Stimulated activated memory B cell treated with anti-CD40 and anti-IgM and Interleukin-4, amounts not matched to agents 10 μg/mL and 1 μg/mL and 100 μg/mL, for 72 hours (primary cell): ENCODE measurements around the gene WARS2.

ENCODE experiments used
- ATAC-seq: fragments of 150-1000 bp; cut with Tn5 transposase; 2 replicates; pipeline ENCODE4 v1.10.0; 2021
- H3K27ac Mint-ChIP-seq: one replicate; pipeline ENCODE4 v1.8.0; 2022; ENCODE audit warnings: mild to moderate bottlenecking, mixed read lengths
- H3K27me3 Mint-ChIP-seq: one replicate; pipeline ENCODE4 v1.8.0; 2022; ENCODE audit warnings: mixed read lengths
- H3K36me3 Mint-ChIP-seq: one replicate; pipeline ENCODE4 v1.8.0; 2022; ENCODE audit warnings: mixed read lengths
- H3K4me1 Mint-ChIP-seq: one replicate; pipeline ENCODE4 v1.8.0; 2022; ENCODE audit warnings: mixed read lengths
- H3K4me3 Mint-ChIP-seq: one replicate; pipeline ENCODE4 v1.8.0; 2022; ENCODE audit warnings: mild to moderate bottlenecking, moderate library complexity, mixed read lengths
- H3K9me3 Mint-ChIP-seq: one replicate; pipeline ENCODE4 v1.8.0; 2022; ENCODE audit warnings: mixed read lengths

WARS2 gene

DNA sequence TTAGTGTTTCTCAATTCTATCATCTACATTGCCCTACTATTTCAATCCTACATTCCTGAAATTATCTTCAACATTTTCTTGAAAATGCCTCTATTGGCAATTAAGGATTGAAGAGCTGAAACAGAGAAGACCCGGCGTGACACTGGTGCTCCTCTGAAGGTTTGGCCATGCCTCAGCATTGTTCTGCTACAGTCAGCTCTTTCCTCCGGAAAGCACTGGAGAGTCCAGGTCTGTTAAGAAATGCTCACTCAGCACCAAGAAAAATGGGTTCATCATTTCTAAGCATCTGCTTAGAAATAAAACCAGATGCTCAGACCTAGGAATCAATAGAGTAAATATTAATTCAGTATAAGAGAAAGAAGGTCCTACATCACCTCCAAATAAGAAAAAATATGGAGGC lies 58.8 kb downstream of the WARS2 start:
- Mint-ChIP-seq H3K27me3 (no peaks in the 10 kb centered on the region), H3K27ac (no peak overlapping the region), H3K4me1 (peaks cover 2% of the 10 kb centered on the region), H3K4me3 (no peak overlapping the region), H3K9me3 (no peaks in the 10 kb centered on the region), H3K36me3 (peaks cover 36% of the 10 kb centered on the region)
- no peak for ATAC-seq

DNA sequence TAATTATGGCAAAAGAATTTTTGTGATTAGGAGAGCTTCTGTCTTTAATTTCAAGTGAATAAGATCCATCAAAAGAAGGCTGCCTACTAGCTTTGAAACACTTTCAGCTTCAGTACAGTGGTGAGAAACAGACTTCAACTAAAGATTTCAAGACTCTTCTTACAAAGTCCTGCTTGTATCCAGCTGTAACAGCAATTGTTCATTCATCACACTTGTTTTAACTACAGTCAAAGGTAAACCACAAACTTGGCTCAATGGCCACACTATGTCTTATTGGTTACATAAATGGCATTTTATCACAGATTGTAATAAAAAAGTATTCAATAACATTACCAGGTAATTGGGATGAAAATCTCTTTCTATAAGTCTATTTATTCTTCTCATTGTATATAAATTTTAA lies 59.2 kb downstream of the WARS2 start:
- H3K27ac Mint-ChIP-seq = no peak overlapping the region
- ATAC-seq = no peak
- peaks cover 36% of the 10 kb centered on the region for H3K36me3 Mint-ChIP-seq
- no peak overlapping the region for H3K4me3 Mint-ChIP-seq
- no peaks in the 10 kb centered on the region for H3K9me3 Mint-ChIP-seq
- H3K27me3 Mint-ChIP-seq = no peaks in the 10 kb centered on the region
- H3K4me1 Mint-ChIP-seq = no peaks in the 10 kb centered on the region

DNA sequence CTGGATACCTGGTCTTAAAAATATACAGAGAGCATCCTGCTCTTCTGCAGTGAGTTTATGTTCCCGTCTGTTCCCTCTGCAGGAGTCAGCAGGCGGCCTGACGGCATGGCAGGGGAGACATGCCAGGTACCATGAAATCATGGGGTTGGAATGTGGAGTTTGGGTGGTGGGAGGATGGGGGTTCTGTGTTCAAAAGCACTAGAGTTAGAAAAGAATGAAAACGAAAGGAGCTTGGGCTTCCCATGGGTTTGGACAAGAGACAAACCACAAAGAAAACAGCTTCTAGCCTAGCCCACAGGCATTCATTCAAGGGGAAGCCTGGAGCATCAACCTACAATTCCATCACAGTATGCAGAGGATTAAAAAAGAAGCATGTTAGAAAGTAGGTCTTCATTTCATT lies 59.9 kb downstream of the WARS2 start:
- ATAC-seq = no peak
- Mint-ChIP-seq H3K4me3 (no peak overlapping the region), H3K36me3 (peaks cover 34% of the 10 kb centered on the region), H3K27ac (no peak overlapping the region), H3K27me3 (no peaks in the 10 kb centered on the region), H3K9me3 (no peaks in the 10 kb centered on the region), H3K4me1 (no peaks in the 10 kb centered on the region)

DNA sequence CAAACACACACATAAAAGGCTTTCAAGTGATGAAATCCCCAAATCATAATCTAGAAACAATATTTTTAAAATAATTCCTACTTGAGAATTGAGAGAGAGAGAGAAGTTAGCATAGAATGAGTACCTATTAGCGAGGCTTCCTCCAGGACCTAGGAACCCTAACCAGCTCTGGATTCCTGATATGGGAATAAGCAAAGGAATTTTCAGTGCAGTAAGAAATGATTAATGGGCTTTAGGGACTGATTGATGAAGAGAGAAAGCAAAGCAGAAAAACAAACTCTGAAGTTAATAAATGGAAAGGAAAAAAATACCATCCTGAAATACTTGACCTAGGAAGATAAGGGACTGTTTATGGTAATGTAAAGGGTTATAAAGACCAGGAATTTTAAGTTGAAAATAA lies 60.6 kb downstream of the WARS2 start:
- no peaks in the 10 kb centered on the region for H3K4me1 Mint-ChIP-seq
- H3K27me3 Mint-ChIP-seq = no peaks in the 10 kb centered on the region
- H3K27ac Mint-ChIP-seq = no peak overlapping the region
- no peaks in the 10 kb centered on the region for H3K9me3 Mint-ChIP-seq
- H3K4me3 Mint-ChIP-seq = no peak overlapping the region
- ATAC-seq = no peak
- H3K36me3 Mint-ChIP-seq = peaks cover 28% of the 10 kb centered on the region

DNA sequence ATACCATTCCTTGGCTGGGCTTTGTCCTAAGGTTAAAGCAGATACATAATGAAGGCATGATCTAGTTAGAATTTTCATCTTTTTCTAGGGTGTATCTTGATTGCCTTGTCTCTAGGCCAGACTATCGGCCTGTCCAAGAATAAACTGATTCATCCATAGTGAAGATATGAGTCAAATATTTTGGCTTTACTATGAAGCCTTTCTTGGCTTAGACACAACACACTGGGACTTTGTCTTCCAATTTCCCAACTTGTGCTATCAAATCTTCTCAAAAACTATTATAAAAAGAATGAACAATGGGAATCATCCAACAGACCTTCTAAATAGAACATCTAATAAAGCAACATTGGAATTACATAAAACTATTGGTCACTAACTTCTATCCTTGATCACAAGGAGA lies 64.8 kb downstream of the WARS2 start:
- peaks cover 4% of the 10 kb centered on the region for H3K9me3 Mint-ChIP-seq
- peaks cover 55% of the 10 kb centered on the region for H3K36me3 Mint-ChIP-seq
- ATAC-seq = no peak
- no peaks in the 10 kb centered on the region for H3K4me1 Mint-ChIP-seq
- no peak overlapping the region for H3K4me3 Mint-ChIP-seq
- no peaks in the 10 kb centered on the region for H3K27me3 Mint-ChIP-seq
- no peak overlapping the region for H3K27ac Mint-ChIP-seq

DNA sequence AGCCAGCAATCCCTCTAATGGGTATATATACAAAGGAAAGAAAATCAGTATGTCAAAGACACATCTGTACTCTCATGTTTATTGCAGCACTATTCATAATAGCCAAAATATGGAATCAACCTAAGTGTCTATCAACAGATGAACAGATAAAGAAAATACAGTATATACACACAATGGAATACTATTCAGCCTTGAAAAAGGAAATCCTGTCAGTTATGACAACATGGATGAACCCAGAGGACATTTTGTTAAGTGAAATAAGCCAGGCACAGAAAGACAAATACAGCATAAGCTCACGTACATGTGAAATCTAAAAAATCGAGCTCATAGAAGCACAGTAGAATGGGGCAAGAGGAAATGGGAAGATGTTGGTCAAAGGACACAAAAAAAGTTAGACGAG lies 69.1 kb downstream of the WARS2 start:
- H3K4me1 Mint-ChIP-seq = no peaks in the 10 kb centered on the region
- H3K27ac Mint-ChIP-seq = no peak overlapping the region
- no peak overlapping the region for H3K4me3 Mint-ChIP-seq
- peaks cover 4% of the 10 kb centered on the region for H3K9me3 Mint-ChIP-seq
- no peak for ATAC-seq
- peaks cover 48% of the 10 kb centered on the region for H3K36me3 Mint-ChIP-seq
- no peaks in the 10 kb centered on the region for H3K27me3 Mint-ChIP-seq

DNA sequence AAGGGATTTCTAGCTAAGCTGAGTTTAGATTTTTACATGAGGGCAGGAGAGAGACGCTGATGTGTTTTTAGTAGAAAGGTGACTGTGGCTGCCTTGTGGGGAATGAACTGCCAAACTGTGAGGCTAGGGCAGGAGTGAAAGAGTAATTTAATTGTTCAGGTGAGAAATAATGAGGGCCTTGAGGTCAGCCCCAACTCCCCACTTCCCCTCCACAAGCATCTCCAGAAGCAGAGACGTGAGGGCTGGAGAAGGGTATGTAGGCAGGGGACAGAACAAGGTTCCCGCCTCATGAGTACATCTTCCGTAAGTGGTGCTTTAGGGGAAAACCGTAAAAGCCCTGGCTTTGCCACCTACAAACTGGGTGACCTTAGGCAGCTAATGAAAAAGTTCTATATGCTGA lies 70.8 kb downstream of the WARS2 start:
- no peak overlapping the region for H3K4me3 Mint-ChIP-seq
- H3K27ac Mint-ChIP-seq = no peak overlapping the region
- ATAC-seq = no peak
- H3K4me1 Mint-ChIP-seq = no peaks in the 10 kb centered on the region
- peaks cover 52% of the 10 kb centered on the region for H3K36me3 Mint-ChIP-seq
- no peaks in the 10 kb centered on the region for H3K27me3 Mint-ChIP-seq
- peaks cover 4% of the 10 kb centered on the region for H3K9me3 Mint-ChIP-seq

DNA sequence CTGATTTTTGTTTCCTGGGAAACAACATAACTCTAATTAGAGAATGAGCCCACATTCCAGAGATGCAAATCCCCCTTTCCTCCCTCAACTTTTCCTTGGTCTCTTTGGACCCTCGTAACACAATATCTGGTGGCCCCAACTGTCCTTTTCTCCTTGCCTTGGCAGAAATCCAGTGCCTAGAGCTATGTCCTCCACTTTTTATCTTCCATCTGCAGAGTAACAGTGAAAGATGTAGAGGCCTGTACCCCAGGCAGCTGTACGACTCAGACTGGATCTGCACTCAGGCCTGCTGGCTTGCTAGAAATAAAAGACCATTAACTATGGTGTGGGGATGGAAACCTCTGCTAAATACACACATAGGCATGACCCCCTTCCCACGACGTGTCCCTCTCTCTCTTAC lies 72.0 kb downstream of the WARS2 start:
- Mint-ChIP-seq H3K27me3 (no peaks in the 10 kb centered on the region), H3K27ac (no peak overlapping the region), H3K9me3 (peaks cover 4% of the 10 kb centered on the region), H3K4me3 (no peak overlapping the region), H3K4me1 (no peaks in the 10 kb centered on the region), H3K36me3 (peaks cover 56% of the 10 kb centered on the region)
- ATAC-seq = no peak

DNA sequence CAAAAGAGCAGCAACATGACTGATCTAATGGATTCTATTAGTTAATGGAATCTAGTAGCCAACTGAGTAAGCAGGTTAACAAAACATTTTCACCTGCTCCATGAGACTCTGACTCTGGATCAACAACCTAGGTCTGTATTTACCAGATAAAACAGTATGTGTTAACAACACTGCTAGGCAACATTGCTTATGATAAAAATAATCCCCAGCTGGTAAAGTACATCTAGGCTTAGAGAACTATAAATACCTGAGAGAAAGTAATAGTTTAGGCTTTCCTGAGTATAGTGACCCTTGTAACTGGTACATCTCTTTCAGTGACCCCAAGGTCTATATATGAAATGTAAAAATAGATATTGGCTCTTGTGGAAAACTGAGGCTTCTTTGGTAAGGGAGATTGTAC lies 78.8 kb downstream of the WARS2 start:
- Mint-ChIP-seq H3K27ac (no peak overlapping the region), H3K36me3 (peaks cover 41% of the 10 kb centered on the region), H3K9me3 (peaks cover 5% of the 10 kb centered on the region), H3K27me3 (no peaks in the 10 kb centered on the region), H3K4me3 (no peak overlapping the region), H3K4me1 (no peaks in the 10 kb centered on the region)
- no peak for ATAC-seq

DNA sequence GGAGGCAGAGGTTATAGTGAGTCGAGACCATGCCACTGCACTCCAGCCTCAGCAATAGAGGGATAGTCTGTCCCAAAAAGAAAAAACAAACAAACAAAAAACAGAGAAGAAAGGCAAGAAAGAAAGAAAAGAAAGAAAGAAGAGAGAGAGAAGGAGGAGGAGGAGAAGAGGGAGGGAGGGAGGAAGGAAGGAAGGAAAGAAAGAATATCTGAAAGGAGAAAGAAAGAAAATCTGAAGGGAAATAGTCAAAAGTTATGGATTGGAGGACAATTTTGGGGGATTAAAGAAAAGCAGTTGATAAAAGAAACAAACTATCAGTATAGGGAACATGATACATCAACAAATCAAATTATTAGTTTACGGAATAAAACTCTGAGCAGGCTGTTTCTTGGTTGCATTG lies 84.9 kb downstream of the WARS2 start:
- H3K4me3 Mint-ChIP-seq = no peak overlapping the region
- H3K27ac Mint-ChIP-seq = no peak overlapping the region

DNA sequence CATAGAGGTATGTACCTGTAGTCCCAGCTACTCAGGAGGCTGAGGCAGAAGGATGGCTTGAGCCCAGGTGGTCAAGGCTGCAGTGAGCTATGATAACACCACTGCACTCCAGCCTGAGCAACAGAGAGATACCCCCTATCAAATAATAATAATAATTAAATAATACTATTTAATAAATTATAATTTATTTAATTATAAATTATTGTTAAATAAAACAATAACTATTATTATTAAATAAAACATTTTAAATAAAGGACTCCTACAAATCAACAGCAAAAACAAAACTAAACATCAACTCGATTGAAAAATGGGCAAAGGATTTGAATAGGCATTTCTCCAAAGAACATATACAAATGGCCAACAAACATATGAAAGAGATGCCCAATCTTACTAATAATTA lies 86.5 kb downstream of the WARS2 start:
- no peaks in the 10 kb centered on the region for H3K27me3 Mint-ChIP-seq
- H3K4me3 Mint-ChIP-seq = no peak overlapping the region
- H3K27ac Mint-ChIP-seq = no peak overlapping the region
- no peaks in the 10 kb centered on the region for H3K4me1 Mint-ChIP-seq
- ATAC-seq = no peak
- no peaks in the 10 kb centered on the region for H3K9me3 Mint-ChIP-seq
- peaks cover 23% of the 10 kb centered on the region for H3K36me3 Mint-ChIP-seq

More for the DNA sequence above, 84.9 kb downstream of the WARS2 start:
- Mint-ChIP-seq H3K36me3 (peaks cover 20% of the 10 kb centered on the region), H3K4me1 (no peaks in the 10 kb centered on the region), H3K9me3 (no peaks in the 10 kb centered on the region), H3K27me3 (no peaks in the 10 kb centered on the region)
- no peak for ATAC-seq

DNA sequence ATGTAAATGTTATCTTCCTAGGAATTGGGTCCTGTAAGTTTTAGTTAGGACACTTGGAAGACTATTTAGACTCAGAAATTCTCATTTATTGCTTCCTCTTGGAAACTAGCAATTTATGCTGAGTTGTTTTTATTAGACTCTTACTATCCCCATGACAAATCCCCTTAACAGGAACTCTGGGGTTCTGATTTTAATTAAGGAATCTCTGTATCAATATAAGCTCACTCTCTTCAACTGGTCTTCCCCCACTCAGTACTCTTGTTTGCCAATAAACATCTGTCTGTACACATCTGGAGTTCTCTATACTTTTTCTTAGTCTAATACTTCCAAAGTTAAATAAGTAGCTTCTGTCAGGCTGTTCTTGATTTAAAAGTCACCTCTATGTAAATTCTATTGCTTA lies 88.2 kb downstream of the WARS2 start:
- ATAC-seq = no peak
- Mint-ChIP-seq H3K27ac (no peak overlapping the region), H3K4me3 (no peak overlapping the region), H3K9me3 (no peaks in the 10 kb centered on the region), H3K27me3 (no peaks in the 10 kb centered on the region), H3K36me3 (peaks cover 23% of the 10 kb centered on the region), H3K4me1 (no peaks in the 10 kb centered on the region)

DNA sequence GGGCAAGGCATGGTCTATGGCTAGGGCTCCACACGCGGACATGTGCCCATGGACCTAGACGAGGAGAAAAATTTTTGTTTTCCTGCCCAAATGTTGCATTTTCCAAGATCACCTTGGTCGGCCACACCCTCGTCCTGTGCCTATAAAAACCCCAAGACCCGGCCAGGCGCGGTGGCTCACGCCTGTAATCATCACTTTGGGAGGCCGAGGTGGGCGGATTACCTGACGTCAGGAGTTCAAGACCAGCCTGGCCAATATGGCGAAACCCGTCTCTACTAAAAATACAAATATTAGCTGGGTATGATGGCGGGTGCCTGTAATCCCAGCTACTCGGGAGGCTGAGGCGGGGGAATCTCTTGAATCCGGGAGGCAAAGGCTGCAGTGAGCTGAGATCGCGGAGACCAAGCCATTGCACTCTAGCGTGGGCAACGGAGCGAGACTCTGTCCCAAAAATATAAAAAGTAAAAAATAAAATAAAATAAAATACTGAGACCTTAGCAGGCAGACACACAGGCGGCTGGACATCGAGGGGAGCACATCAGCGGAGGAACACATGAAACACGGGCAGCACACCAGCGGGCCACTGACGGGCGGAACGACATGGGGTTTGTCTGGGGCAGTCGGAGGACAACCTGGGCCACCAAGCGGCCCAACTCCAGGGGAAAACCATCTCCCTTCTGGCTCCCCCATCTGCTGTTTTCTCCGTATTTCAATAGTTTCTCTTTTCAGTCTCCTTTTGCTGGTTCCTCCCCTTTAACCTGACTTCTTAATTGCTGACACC lies 91.6 kb downstream of the WARS2 start:
- Mint-ChIP-seq H3K27ac (no peak overlapping the region), H3K4me1 (no peaks in the 10 kb centered on the region), H3K9me3 (no peaks in the 10 kb centered on the region), H3K4me3 (no peak overlapping the region), H3K27me3 (no peaks in the 10 kb centered on the region), H3K36me3 (peaks cover 33% of the 10 kb centered on the region)
- no peak for ATAC-seq

DNA sequence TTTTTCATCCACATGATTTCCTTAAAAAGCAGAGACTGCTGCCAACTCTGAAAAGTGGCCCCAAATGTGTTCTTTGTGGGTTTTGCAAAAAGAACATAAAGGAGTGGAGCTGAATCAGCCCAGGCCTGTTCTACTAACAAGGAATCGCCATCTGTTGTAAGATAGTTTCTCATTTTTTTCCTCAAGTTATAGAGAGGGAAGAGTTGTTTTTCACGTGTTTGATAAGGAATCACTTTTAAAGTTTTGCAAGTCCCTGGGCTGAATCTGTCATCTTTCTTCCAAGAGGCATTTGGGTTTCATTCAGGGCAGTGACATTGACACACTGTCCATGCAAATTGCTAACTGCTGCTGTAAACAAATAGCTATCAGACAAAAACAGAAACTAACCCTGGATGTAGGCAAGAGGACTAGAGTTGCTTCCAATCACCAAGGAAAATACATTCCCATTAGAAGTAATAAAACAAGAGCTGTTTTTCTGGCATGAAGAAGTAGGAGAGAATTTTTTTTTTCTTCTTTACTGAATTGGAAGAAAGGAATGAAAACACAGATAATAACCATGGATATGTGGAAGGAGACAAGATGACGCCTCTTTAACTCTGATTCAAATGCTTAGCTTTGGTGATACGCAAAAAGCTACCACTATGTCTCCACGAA lies 93.5 kb downstream of the WARS2 start:
- no peaks in the 10 kb centered on the region for H3K27me3 Mint-ChIP-seq
- no peaks in the 10 kb centered on the region for H3K9me3 Mint-ChIP-seq
- no peak for ATAC-seq
- H3K36me3 Mint-ChIP-seq = peaks cover 50% of the 10 kb centered on the region
- no peak overlapping the region for H3K4me3 Mint-ChIP-seq
- H3K27ac Mint-ChIP-seq = no peak overlapping the region
- H3K4me1 Mint-ChIP-seq = no peaks in the 10 kb centered on the region

DNA sequence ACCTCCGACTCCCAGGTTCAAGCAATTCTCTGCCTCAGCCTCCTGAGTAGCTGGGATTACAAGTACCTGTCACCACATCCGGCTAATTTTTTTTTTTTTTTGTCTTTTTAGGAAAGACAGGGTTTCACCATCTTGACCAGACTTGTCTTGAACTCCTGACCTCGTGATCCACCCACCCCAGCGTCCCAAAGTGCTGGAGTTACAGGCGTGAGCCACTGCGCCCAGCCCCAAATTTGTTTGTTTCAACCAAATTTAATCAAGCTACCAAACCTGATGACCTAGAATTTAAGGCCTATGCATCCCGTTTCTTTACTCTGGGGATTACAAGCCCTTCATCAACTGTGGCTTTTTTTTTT lies 94.0 kb downstream of the WARS2 start:
- Mint-ChIP-seq H3K27ac (no peak overlapping the region), H3K9me3 (no peaks in the 10 kb centered on the region), H3K36me3 (peaks cover 51% of the 10 kb centered on the region), H3K27me3 (no peaks in the 10 kb centered on the region), H3K4me1 (no peaks in the 10 kb centered on the region), H3K4me3 (no peak overlapping the region)
- no peak for ATAC-seq

DNA sequence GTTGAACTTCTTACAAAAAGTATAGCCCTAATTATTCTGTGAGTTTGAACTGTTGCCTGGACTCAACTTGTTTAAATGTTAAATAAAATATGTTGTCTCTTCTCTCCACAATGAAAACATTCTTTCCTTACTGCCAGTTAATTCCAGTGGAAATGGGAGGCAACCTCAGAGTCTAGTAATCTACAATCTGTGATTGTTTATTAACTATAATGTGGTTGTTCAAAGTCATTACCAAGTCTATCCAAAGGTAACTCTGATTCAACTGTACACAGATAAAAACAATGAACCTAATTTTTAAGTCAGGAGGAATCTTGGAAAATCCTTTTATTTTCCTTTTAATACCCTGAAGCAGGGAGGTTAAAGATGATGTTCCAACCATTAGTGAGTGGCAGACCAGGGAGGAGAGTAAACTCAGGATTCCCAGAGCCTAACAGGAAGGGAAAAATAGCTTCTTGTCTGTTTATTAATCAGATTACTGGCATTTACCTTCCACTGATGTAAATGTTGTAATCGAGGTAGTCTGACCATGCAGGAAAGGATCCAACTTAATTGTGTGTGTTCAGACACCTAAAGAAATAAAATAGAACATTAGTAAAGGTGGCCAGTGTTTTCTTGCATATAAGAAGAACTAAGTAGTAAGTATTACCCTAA lies 95.2 kb downstream of the WARS2 start:
- Mint-ChIP-seq H3K36me3 (peaks cover 55% of the 10 kb centered on the region), H3K4me3 (no peak overlapping the region), H3K27me3 (no peaks in the 10 kb centered on the region), H3K27ac (no peak overlapping the region), H3K4me1 (no peaks in the 10 kb centered on the region), H3K9me3 (no peaks in the 10 kb centered on the region)
- ATAC-seq = no peak
